HG03558 (cell line): ENCODE measurements around the gene KMT5C.
A peak's percentile ranks its signal among the peaks of the same experiment; 100 is the strongest.

Source experiments
- ATAC-seq: cut with Tn5 transposase; IDR thresholded peaks from one replicate; pipeline ENCODE4 v1.9.1; 2021; ENCODE audit warnings: moderate number of reproducible peaks; ENCODE audit not compliant: unreplicated experiment; ENCODE audit errors: extremely low read depth

The KMT5C gene

GRCh38 chr19:55339105-55339888 is at the start of gene KMT5C:
Gene KMT5C (plus strand): TSS chr19:55339876. CDS start chr19:55341937, 2,061 bp downstream.
- peak; percentile 67 for ATAC-seq

- no peak for ATAC-seq
These were observed 42.4 kb upstream of the KMT5C start for GRCh38 chr19:55297267-55297666.

GRCh38 chr19:55299991-55300390 is 39.7 kb upstream of the KMT5C start:
- ATAC-seq, result no peak

GRCh38 chr19:55300886-55301458 is 38.7 kb upstream of the KMT5C start:
- ATAC-seq, result no peak

- no peak for ATAC-seq
These were observed 38.0 kb upstream of the KMT5C start for GRCh38 chr19:55301459-55302317.

GRCh38 chr19:55302318-55302703 is 37.4 kb upstream of the KMT5C start:
- no peak for ATAC-seq

GRCh38 chr19:55303477-55303876 is 36.2 kb upstream of the KMT5C start:
- ATAC-seq, result no peak

GRCh38 chr19:55304279-55304978 is 35.2 kb upstream of the KMT5C start:
- ATAC-seq, result no peak

- ATAC-seq, result no peak
These were observed 34.7 kb upstream of the KMT5C start for GRCh38 chr19:55304980-55305379.

GRCh38 chr19:55305491-55305890 is 34.2 kb upstream of the KMT5C start:
- ATAC-seq, result no peak

- ATAC-seq, result no peak
These were observed 33.6 kb upstream of the KMT5C start for GRCh38 chr19:55305983-55306562.

GRCh38 chr19:55306712-55307111 is 33.0 kb upstream of the KMT5C start:
- ATAC-seq, result no peak

- no peak for ATAC-seq
These were observed 31.4 kb upstream of the KMT5C start for GRCh38 chr19:55308281-55308680.

GRCh38 chr19:55309448-55309847 is 30.2 kb upstream of the KMT5C start:
- no peak for ATAC-seq

GRCh38 chr19:55310498-55310897 is 29.2 kb upstream of the KMT5C start:
- no peak for ATAC-seq

- ATAC-seq, result no peak
These were observed 28.3 kb upstream of the KMT5C start for GRCh38 chr19:55311397-55311796.

GRCh38 chr19:55311797-55312196 is 27.9 kb upstream of the KMT5C start:
- no peak for ATAC-seq

GRCh38 chr19:55312621-55313512 is 26.8 kb upstream of the KMT5C start:
- ATAC-seq, result no peak

- no peak for ATAC-seq
These were observed 25.3 kb upstream of the KMT5C start for GRCh38 chr19:55314396-55314795.
